Islet precursor cell (in vitro differentiated cells): Measurements from ENCODE around the gene LBHD1.
A peak's percentile ranks its signal among the peaks of the same experiment; 100 is the strongest.
"Not testable (repeated sequence)": the region's sequence is repeated elsewhere in the genome, so short reads cannot be mapped to it uniquely, and the experiment has no call there.

Source experiments
- DNase-seq: peaks from one replicate; pipeline ENCODE4 v3.0.0-alpha.2; 2018

Gene LBHD1

DNA sequence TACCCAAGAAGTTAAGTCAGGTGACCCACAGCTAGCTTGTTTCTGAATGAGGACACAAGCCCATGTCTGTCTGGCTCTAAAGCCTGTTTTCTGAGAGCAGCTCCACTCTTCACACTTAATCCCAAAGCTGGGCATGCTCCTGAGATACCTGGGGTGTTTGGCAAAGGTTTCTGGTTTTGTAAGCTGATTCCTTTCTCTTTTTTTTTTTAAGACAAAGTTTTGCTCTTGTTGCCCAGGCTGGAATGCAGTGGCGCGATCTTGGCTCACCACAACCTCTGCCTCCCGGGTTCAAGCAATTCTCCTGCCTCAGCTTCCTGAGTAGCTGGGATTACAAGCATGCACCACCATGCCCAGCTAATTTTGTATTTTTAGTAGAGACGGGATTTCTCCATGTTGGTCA is 21.6 kb upstream of the LBHD1 start:
- not testable (repeated sequence) for DNase-seq

DNA sequence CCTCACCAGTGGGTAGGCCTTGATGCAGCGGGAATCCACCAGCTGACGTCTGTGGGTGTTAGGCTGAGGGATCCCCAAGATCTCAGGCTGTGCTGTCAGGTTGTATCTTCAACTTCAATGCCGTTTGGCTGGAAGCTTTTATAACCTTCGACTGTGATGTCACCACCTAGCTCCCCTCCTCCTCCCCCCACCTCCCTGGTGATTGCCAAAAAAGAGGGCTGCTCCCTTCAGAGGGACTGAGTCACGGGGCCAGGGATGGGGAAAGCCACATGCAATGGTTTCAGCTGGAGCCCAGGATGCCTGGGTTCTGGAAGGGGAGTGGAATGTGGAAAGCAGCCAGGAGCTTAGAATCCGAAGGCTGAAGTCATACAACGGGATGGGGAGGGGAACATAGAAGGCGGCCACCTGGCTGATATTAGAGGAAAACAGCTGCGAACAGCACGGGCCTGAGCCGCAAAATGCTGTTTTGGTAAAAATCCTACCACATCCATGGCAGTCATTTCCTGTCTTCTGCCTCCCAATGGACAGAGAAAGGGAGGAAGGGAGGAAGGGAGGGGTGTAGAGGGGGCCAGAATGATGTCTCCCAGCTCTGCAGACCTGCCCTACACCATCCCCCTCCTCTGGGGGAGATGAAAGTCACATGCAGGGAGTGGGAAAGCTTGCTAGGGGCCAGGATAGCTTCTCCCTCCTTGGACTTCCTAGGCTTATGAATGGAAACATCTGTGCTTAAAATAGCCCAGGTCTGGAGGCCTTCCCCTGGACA is 17.5 kb upstream of the LBHD1 start, which contains the start of gene LRRN4CL:
Gene LRRN4CL, minus strand, starts transcription at position 110 of the 763 bp plus-strand sequence. CDS start 1,022 bp downstream, outside the sequence.
- no peak for DNase-seq

DNA sequence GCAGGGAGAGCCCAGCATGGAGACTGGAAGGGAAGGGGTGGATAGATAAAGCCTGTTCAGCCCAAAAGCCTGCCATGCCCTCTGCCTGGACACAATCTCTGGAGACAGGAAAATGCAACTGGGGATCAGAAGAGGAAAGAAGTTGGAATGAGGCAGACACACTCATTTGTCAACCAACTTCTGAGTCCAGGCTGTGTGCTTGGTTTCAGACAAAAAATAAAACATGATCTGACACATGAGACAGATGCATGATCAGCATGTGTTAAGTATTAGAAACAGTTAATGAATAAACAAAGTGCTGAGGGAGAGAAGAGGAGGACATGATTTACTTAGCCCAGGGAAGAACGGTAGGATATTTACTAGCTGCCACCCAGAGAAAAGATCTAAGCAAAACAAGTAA is 16.4 kb upstream of the LBHD1 start:
- no peak for DNase-seq

DNA sequence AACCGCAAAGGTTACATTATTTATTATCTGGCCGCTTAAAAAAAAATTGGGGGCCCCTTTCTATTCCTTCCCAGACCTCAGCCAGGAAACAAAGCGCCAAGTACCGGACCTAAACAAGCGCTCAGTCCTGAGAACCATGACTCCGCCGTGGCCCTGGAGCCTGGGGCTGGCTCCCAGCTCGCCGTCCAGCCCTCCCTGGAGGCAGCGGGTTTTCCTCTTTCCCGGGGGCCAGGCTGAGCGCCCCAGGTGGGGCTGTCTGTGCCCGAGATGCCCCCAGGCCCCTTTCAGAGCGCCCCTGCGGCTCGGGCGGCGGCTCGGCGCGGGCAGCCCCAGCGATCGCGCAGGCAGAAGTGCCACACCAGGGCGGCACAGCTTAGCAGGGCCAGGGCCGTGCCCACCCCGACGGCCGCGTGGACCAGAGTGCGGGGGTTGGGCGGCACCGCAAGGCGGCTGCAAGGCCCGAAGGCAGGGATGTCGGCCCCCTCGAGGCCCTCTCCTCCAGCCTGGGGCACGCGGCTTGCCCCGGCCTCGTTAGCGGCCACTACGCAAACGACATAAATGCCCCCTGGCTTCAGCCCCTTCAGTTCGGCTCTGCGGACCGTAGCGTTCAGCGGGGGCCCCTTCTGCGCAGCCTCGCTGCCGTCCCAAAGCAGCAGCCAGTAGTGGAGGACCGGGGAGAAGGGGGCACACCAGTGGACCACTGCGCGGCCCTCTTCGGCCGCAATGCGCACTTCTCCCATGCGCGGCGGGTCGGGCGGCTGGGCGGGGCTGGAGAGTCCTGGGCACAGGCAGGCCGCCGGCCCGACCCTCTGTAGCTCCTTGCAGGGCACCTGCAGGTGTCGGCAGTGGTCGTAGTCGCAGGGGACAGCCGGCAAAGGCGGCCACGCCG is 15.7 kb upstream of the LBHD1 start:
- DNase-seq: no peak

DNA sequence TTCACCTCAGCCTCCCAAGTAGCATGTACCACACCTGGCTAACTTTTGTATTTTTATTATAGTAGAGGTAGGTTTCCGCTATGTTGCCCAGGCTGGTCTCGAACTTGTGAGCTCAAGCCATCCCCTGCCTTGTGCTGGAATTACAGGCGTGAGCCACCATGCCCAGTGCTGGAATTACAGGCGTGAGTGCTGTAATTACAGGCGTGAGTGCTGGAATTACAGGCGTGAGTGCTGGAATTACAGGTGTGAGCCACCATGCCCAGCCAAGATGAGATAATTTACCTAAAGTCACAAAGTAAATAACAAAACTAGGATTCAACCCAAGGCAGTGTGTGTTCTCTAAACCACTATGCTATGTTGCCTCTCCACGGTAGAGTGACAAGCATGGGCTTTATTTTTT is 10.5 kb upstream of the LBHD1 start:
- no peak for DNase-seq

DNA sequence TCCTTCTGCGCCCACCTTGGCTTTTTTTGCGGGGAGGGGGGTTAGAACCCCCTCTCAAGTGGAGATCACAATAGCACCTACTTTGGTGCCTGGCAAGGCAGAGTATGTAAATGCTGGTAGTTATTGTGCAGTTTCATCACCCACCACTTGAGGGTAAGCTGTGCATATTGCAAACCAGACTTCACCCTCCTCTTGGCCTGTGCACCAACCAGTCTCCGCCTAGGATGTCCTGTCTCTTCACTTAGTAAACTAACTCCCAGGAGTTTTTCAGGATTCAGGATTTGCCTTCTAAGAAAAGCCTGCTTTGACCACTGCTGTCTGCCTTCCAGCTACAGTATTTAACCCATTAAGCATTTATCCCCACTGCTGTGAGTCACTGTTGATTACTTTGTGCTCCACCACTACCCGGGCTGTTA is 8.8 kb upstream of the LBHD1 start:
- DNase-seq: peak; percentile 87

DNA sequence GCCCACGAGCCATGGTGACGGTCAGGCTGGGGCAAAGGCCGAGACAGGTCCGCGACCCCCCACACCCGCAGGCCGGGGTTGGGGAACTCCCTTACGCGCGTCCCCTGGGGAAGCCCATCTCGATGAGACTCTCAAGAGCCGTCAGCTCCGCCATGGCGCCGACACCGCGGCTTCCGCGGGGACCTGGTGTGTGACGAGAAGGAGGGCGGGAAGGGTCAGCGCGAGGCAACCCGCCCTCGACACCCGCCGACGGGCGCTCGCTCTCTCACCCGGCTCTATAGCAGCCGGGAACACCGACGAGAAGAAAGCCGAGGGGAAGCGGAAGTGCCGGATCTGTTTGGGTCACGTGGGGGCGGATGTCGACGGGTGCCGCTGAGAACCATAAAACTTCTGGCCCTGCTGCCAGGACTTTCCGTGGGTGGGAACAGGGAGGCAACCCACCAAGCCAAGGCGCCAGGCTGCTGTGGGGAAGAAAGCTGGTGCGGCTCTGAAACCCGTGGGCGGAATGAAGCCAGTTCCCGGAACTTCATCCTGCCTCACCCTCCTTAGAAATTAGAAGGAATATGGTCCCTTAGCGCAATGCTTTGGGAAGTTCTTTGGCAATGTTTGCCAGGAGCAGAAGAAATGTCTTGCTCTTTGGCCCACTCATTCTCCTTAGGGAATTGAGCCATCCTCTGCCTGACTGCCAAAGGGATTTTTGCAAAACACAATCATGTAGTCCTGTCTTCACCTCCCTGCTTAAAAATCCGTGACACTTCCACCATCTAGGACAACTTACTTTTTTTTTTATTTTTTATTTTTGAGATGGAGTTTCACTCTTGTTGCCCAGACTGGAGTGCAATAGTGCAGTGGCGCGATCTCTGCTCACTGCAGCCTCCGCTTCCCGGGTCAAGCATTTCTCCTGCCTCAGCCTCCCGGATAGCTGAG is 7.0 kb upstream of the LBHD1 start, which contains the start of gene UBXN1:
Gene UBXN1, minus strand, starts transcription at position 304 of the 927 bp plus-strand sequence. Its CDS starts 150 bp downstream, at position 154.
- DNase-seq: peak; percentile 92

DNA sequence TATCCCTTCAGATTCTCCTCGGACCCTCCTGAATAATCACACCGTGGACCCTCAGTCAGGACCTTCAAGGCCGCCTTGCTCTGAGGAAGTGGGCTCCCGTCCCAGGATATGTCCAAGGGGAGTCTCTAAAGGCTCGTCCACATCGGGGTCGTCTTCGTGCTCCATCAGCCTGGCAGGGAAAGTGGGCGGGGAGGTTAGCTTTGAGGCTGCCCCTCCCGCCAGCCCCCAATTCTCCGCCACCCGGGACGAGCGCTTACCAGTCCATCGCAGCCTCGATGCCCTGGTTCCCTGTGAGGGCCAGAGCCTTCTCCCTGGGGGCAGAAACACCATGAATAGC is 6.3 kb upstream of the LBHD1 start:
- DNase-seq: no peak

DNA sequence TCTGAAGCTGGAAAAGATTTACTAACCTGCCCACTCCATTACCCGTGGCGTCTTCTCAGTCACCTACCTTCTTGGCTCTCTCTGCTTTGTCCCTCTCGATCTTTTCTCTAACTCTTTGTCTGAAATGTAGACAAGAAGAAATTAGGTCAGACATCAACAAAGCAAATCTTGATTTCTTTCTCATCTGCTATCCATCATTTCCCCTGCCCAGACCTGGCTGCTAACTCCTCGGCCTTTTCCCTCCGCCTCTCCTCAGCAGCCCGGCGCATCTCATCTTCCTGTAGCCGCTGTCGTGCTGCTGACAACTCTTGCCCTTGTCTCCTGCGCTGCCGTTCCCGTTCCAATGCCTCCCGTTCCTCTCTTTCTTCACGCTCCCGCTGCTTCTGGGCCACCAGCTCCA is 5.6 kb upstream of the LBHD1 start:
- DNase-seq: no peak

DNA sequence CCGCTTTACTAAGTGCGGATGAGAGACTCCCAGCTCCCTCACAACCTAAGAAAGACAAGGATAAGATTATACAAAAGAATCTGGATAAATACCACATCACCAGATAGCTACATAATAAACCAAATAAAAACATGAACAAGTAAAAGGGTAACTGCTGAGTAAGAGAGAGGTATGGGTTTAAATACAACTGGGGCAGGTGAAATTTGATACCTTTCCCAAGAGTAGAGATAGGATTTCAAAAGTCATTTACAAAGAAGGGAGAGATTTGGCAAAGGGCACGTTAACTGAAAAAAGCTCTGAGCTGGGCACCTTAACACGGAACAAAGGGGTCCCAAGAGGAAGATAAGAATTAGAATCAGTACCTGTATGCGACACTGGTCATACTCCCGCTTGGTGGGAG is 5.1 kb upstream of the LBHD1 start:
- no peak for DNase-seq

DNA sequence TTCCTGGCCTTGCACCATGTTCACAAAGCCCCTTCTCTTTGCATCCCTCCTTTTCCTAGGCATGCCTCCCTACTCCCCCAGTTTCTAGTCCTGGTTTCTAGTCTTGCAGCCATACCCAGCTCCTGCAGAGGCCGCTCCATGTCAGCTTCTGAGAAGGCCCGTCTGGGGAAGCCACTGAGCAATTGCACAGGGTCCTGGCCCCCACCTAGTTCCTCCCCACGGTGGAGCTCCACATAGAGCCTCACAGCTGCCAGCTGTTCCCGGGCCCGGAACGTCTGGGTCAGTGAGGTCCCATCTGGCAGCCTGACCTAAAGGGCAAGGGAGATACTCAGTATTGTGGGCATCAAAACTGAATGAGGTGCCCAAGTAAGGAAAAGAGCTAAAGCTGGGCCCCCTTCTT is 4.6 kb upstream of the LBHD1 start:
- DNase-seq: no peak

DNA sequence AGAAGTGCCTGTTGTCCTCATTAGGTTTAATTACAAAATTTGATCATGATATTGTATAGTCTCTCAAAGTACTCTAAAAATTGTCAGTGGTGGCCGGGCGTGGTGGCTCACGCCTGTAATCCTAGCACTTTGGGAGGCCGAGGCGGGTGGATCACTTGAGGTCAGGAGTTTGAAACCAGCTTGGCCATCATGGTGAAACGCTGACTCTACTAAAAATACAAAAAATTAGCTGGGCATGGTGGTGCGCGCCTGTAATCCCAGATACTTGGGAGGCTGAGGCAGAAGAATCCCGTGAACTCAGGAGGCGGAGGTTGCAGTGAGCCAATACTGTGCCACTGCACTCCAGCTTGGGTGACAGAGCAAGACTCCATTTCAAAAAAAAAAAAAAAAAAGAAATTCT is 3.3 kb upstream of the LBHD1 start:
- not testable (repeated sequence) for DNase-seq

DNA sequence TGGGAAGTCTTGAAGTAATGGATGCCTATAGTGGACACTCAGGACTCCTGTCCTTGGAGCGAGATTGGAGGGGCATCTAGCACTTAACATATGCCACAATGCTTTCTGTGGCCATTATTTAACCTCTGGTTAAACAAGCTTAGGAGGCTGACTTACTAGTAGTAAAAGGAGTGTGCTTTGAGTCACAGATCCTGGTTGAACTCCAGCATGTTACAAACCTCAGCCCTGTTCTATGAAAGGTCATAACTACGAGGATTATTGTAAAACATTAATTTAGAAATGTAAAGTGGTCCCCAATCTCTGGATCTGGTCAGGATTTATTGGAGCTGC is 1.1 kb upstream of the LBHD1 start:
- no peak for DNase-seq

DNA sequence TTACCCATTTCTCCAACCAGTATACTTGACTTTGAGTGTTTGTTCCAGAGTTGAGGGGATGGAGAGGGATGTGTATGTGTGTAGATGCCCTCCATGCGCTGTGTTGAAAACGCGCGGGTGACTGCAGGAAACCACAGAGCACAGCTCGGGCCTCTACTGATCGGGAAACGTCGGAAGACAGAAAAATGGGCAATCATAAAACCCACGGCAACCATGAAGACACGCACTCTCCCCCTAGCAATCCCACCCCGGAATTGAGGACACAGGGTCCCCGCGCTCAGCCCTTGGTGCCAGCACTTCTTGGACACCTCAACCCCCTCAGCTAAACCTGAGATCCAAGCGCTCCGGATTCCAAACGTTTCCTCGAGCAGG is 845 bp downstream of the LBHD1 start:
- DNase-seq: no peak

DNA sequence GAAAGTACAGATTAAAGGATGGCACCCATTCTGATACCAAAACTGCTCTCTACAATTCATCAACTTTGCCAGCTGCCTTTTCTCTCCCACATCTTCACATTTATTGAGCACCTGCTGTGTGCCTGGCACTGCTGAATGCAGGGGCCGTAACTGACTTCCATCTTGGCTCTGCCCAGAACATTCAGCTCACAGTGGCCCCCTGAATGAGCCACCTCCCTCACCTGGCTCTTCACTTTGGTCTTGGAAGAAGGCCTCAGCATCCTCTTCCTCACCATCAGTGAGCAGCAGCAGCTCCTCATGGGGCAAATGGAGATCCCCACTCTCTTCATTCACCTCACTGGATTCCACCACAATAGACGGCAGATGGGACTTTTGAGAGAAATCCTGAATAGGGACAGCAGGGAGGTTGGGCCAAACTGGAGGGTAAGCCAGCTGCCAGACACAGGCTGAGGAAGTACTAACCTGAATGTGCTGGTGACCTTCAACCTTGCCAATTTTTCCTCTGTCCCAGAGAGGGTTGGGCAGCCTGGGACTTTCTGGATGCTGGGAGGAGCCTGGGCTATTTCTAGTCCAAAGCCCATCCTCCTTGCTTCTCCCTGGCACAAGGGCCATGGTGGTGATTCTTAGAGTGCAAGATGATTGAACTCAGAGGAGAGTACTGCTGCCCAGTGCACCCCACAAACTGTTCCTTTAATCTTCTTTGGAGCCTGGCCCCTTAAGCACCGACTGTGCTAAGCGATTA is 2.5 kb downstream of the LBHD1 start:
- no peak for DNase-seq

DNA sequence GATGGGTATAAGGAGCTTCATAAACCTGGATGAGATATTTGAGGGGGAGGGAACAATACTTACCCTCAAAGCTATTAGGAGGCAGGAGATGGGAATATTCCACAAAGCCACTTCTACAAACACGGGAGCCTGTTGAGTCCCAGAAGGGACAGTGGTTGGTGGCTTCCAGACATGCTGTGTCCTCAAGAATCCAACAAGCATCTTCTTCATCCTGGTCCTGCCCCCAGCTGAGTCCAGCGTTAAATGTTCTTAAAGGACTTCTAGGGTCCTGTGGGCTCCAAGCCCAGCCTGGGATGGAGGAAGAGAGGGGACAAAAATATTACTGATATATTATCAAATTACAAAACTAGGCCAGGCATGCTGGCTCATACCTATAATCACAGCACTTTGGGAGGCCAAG is 4.6 kb downstream of the LBHD1 start:
- DNase-seq: no peak

DNA sequence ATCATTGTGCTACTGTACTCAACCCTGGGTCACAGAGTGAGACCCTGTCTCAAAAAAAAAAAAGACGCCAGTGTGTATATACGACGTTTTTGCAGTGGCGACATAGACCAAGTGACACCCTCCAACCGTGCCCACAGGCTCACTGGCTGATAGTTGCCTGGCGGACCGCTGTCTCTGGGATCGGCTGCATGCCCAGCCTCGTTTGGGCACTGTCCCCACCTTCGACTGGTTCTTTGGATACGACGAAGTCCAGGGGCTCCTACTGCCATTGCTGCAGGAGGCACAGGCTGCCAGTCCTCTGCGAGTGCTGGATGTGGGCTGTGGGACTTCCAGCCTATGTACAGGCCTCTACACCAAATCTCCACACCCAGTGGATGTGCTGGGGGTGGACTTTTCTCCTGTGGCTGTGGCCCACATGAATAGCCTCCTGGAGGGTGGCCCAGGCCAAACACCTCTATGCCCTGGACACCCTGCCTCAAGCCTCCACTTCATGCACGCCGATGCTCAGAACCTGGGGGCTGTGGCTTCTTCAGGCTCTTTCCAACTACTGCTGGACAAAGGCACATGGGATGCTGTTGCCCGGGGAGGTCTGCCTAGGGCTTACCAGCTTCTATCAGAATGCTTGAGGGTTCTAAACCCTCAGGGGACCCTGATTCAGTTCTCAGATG is 5.7 kb downstream of the LBHD1 start:
- no peak for DNase-seq

DNA sequence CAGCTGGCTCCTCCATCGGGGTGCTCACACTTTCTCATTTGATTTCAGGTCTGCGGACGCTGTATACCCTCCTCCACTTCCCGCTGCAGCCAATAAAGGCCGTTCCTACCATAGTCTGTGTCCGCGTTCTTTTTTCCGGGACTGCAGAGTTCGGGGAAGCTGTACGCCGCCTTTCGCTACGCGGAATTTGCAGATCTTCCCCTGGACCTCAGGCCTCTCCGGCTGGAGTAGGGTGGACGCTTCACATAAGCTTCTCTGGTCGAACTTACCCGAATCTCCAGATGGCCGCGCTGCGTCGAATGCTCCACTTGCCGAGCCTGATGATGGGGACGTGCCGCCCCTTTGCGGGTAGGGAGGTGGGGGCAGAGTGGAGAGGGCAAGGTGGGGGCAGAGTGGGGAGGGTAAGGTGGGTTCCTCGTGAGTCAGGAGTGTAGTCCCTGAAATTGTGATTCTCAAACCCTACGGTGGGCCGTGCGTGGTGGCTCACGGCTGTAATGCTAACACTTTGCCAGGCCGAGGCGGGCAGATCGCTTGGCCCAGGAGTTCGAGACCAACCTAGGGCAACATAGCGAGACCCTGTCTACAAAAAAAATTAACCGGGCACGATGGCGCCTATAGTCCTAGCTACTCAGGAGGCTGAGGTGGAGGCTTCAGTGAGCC is 6.3 kb downstream of the LBHD1 start:
- no peak for DNase-seq

DNA sequence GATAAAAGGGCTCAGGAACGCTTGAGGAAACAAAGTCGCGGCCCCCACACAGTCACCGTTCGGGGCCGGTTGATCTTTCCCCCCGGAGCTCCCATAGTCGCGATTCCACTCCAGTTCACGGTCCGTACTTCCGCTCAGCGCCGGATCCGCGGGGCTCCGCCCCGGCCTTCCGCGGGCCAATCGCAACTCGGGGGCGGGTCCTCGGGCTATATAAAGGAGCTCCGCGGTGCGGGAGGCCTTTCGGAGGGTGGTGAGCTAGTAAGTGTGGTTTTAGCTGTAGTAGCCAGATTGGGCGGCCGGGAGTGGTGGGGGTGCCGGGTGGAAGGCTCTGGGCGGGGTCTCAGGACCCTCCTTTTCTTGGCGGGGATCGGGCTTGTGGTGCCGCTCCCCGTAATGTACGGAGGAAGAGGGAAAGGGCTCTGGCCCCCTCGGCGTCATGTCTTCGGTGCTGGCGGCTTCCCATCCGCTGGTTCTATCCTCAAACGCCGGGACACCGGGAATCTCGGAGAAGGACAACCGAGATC is 6.9 kb downstream of the LBHD1 start, which contains the start of the genes C11orf98 and CSKMT:
Gene C11orf98, minus strand, starts transcription at position 136 of the 524 bp plus-strand sequence. Its CDS starts 41 bp downstream, at position 95.
Gene CSKMT, plus strand, starts transcription at position 238 of the 524 bp plus-strand sequence. CDS start 568 bp downstream, outside the sequence.
- DNase-seq: peak; percentile 97

DNA sequence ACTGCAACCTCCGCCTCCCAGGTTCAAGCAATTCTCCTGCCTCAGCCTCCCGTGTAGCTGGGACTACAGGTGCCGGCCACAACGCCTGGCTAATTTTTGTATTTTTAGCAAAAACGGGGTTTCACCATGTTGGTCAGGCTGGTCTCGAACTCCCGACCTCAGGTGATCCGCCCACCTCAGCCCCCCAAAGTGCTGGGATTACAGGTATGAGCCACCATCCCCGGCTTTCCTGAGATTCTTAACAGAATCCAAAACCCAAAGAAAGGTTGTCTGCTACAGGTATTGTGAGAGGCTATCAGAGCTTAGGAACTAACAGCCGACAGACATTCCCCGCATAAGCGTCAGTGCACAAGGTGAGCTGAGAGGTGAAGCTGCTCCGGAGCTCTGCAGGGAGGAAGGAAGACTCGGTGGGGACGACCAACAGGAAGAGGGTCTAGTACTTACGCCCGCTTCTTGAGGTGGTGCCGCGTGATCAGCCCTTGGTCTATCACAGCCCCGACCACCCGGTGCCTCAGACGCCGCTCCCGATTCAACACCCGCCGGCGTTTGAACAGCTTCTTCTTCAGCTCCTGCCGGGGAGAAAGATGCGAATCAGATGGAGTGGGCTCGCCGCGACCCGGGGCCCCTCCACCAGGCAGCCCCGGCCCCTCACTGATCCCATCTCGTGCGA is 7.5 kb downstream of the LBHD1 start:
- DNase-seq: peak; percentile 84
